CD1c-positive myeloid dendritic cell (primary cell): ENCODE results near the gene TLR9.

Experiments used
- DNase-seq: peaks from one replicate; pipeline ENCODE4 v3.0.0-alpha.2; 2016; ENCODE audit errors: extremely low spot score

The TLR9 gene

DNA sequence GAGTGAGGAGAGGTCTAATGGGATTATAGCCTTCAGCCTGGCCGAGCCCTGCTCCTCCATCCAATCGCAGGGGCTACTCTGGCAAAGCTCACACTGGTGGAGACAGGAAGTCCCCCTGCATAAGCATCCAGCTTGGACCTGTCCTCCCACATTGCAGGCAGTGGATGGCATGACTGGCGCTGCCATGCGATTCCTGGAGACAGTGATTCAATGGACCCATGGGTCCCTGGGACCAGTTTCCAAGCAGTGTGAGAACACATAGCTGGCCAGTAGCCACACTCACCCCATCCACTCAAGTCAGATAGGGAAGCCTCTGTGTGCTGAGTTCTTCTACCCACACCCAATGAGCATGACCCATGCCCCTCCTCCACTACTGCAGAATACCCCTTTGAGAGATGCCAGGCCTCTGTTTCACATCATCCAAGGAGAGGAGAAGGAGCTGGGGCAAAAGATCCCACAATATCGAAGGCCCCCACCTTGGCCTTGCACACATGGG is 53.1 kb downstream of the TLR9 start:
- DNase-seq: no peak

DNA sequence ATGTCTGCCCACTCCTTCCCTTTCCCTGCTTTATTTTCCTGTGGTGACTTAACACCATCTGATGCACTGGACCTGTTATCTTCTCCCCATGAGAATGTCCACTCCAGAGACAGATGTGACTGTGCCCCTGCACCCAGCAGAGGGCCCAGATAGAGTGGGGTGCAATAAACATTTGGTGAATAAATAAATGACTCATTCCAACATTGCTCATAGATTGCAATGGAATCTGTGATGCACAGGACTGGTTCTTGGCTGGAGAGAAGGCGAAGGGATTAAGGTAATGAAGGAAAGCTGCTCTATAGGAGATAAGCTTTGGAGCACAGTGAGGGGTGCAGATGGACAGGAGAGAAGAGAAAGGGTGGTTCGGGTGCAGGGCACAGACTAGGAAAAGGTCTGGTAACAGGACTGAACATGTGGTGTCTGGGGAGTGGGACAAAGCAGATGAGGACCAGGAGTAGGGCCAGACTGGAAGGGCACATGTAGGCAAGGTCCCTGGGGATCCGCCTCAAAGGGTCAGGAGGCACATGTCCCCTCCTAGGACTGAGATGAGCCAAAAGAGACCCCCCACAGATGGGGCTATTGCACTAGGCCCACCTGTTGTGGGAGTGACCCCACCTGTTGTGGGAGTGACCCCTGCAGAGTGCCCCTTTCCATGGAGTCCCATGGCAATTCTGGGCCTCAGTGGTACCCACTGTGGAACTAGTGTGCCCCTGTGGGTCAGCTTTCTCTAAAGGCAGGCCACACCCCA is 53.8 kb downstream of the TLR9 start:
- DNase-seq: no peak
